Breast epithelium (tissue), 3 donors: ENCODE measurements around the gene SLC35F4.

Experiments
- CTCF ChIP-seq, 3 donors: fragments of 450-650 bp; IDR thresholded peaks; one replicate each; pipeline ENCODE4 v1.5.1; 2016 to 2017; ENCODE audit warnings: antibody characterized with exemption in 3 of 3, mild to moderate bottlenecking in 3 of 3, moderate library complexity in 3 of 3
- POLR2A ChIP-seq: fragments of 450-650 bp; IDR thresholded peaks from one replicate; pipeline ENCODE4 v1.6.1; 2016; ENCODE audit warnings: antibody characterized with exemption, mild to moderate bottlenecking, moderate library complexity

GRCh38 chr14:57560681-57561080 is 305.2 kb downstream of the SLC35F4 start:
- no peak for TF ChIP-seq POLR2A
- no peak for TF ChIP-seq CTCF (IDR thresholded peaks at IDR 0.05)
